Stimulated activated CD4-positive, alpha-beta T cell treated with anti-CD3 and anti-CD28 coated beads, Interleukin-12 subunit alpha, Interleukin-12 subunit beta, amount 100 ng/mL, for 4 hours (primary cell): ENCODE results near the gene TJP1.

Experiments used
- DNase-seq: peaks from one replicate; pipeline ENCODE4 v3.0.0-alpha.2; 2020

TJP1 gene

DNA sequence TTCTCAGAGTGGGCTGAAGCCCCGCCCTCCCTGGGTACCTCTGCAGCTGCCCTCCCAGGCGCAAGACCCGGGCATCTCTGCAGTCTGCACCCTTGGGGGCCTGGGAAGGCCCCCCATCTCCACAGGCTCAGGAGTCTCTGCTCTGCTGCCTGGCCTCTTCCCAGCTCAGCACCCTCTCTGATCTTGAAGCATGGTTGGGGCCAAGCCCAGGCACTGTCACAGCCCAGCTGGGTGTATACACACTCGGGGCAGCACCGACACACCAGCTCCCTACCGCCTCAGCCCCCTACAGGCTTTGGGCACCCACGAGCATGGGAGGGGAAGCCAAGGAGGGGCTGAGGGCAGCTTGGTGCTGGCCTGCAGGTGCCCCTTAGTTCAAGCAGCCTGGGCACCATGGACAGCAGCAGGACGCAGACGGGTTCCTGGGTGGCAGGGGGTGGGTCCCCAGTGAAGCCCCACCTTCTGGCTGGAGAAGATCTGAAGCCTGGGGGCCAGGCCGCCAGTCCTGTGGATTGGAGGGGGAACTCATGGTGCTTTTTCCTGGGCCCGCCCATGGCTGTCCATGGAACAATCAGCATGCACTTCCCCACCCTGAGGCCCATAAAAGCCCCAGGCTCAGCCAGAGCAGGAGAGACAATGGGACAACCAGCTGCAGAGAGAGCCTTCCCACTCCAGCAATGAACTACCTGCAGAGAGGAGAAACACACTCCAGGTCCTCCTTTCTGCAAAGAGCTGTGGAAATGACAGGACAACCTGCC lies 170.6 kb downstream of the TJP1 start:
- no peak for DNase-seq
